ENCODE measurements around the gene AEN.

Gene AEN, protein sequence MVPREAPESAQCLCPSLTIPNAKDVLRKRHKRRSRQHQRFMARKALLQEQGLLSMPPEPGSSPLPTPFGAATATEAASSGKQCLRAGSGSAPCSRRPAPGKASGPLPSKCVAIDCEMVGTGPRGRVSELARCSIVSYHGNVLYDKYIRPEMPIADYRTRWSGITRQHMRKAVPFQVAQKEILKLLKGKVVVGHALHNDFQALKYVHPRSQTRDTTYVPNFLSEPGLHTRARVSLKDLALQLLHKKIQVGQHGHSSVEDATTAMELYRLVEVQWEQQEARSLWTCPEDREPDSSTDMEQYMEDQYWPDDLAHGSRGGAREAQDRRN

DNA sequence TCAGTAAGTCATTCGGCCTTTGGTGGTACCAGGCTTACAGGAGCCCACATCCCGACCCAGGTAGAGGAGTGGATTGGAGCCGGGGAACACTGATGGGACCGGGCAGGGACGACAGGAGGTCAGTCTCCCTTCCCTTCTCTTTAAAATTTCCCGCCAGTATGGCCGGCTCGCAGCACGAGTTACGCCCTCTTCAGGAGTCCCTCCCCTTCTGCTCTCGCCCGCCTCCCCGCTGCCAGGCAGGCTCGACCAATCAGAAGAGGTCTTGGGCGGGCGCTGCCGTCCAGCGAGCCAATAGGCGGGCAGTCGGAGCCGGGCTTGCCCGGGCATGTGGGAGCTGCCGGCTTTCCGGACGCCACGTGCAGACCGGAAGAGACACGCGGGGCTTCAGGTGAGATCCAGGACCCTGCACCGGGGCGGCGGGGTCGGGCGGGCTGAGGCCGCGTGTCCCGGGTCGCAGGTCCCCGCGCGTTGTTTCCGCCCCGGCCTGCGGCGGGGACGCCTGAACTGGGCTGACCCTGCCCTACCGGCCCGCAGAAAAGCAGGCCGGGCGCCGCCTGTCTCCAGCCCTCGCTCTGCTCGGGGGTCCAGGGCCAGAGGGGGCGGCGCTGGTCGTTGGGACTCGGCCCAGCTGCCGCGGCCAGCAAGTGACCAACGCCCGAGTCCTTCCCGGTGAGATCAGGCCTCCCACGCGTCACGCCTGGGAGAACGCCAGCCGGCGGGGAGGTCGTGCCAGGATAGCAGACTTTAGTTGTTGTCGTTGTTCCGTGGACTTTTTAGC lies at the start of gene AEN:
Gene AEN, plus strand, starts transcription at position 346 of the 778 bp plus-strand sequence. CDS start 4,870 bp downstream, outside the sequence.
- DNase-seq = peak; percentile 56 to 97 (median 92)

DNA sequence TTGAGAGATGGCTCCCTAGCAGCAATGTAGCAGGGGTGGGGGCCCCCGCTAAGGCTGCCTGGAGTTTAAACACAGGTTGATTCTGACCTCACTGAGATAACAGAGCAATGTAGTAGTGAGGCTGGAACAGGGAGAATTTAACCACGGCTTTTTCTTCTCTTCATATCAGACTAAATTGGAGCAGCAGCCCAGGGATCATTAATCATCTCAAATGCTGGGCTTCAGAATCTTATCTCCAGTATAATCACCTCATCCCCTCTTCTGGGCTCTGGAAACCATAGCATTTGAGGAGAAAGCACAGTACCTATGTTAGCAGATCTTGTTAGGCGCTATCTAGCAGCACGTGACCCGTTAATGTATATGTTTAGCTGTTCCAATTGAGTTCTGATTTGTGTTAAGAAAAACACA lies 49.3 kb upstream of the AEN start:
- DNase-seq = no peak

DNA sequence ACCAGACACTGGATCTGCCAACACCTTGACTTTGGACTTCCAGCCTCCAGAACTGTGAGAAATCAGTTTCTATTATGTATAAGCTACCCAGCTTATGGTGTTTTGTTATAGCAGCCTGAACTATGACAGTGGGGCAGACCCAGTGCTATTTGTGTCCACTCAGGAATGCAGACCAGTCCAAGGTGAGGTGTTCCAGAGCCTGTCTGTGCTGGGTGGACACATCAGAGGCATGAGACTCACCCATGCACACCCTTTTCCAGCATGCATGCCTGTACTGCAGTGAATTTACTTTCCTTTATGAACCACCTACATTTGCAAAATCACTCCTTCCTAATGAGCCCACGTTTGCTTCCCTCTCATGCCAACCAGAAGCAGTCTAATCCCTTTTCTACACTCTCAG lies 47.1 kb upstream of the AEN start:
- no peak for DNase-seq

DNA sequence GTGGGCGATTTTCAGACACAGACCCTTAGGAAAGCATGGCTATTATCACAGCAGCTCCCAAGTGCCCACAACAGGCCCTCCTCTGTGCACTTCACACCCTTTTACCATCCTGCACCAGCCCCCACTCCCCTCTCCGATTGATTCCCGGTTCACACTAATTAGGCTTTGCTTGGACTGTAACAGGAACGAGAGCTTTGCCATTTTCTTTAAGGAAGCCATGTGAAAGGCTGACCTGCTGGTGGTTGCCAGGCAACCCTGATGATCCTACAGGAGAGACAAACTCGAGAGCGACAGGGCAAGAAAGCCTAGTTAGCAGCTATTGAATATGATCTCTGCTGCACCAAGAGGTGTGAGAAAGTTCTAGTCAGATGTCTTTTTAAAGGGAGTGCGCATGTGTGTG lies 46.5 kb upstream of the AEN start:
- no peak for DNase-seq

DNA sequence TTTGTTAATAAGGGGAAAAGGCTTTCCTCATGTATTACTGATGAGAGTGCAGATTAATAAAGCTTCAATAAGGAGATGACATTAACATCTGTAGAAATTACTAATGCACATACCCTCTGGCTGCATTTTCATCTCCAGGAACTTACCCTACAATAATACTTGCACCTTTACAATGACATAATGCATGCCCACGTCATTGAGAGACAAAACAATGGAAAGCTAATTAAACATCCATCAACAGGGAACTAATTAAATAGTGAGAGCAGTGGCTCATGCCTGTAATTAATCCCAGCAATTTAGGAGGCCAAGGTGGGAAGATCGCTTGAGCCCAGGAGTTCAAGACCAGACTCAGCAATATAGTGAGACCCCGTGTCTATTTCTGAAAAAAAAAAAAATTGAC lies 41.8 kb upstream of the AEN start:
- no peak for DNase-seq

DNA sequence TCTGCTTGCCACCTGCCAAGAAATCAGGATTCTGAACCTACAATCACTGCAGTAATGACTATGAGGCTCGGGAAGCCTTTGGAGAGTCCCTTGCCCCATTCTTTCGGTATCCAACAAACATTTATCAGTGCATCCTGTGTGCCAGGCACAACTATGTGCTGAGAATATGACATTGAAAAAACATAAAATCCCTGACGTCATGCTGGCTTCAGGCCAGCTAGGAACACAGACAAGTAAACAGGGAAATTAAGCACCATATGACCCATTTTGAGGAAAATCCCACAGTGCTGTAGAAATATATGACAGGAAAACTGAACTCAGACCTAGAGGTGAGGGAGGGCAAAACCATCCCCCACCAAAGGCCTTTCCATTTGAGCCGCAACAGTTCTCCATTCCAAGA lies 40.6 kb upstream of the AEN start:
- no peak for DNase-seq

DNA sequence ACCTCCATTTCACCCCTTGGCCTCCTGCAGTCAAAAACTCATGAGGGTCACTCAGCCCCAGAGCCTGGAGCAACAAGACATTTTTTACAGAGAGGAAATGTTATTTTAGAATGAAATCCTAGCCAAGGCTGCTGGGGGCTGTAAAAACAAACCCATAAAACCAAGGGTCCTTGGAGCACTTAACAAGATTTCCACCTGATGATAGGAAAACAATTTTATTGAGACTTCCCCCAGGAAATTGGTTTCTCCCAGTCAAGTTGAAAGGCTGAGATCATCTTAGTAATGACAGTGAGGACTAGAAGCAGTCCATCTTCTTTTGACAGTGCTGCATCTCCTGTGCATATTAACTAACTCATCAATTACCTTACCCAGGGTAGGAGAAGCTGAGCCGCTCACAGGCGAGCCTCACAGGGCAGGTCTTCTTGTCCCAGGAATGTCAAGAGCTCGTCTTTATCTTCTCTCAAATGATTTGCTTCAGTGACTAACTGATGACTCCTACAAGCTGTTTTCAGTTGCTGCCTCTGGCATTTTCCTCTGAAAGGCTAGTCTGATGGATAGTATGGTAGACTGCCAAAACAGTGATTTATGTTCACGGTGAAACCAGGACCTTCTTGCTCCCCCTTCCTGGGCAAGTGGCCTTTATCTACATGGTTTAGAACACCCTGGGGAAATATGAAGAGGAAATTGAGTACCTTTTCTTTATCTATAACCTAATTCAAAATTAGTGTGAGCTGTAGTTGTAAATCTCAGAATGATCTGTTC lies 34.6 kb upstream of the AEN start:
- no peak for DNase-seq

DNA sequence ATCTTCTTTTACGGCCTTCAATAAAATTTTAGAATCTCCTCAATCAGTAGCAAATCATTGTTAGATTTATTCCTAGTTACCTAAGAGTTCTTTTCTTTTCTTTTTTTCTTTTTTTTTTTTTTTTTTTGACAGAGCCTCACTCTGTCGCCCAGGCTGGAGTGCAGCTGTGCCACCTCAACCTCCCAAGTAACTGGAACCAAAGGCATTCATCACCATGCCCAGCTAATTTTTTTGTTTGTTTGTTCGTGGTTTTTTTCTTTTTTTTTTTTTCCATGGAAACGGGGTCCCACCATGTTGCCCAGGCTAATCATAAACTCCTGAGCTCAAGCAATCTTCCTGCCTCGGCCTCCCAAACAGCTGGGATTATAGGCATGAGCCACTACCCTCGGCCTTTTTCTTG lies 30.4 kb upstream of the AEN start:
- DNase-seq = no peak

DNA sequence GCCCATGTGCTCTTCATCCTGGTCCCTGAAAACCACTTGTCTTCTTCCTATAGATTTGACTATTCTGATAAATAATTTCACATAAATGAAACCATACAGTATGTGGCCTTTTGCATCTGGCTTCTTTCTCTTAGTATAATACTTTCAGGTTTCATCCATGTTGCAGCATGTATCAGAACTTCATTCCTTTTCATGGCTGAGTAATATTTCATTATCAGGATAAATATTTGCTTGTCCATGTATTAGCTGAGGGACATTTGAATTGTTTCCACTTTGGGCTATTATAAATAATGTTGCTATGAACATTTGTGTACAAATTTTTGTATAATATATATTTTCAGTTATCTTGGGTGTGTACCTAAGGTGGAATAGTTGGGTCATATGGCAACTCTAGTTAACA lies 29.8 kb upstream of the AEN start:
- no peak for DNase-seq

DNA sequence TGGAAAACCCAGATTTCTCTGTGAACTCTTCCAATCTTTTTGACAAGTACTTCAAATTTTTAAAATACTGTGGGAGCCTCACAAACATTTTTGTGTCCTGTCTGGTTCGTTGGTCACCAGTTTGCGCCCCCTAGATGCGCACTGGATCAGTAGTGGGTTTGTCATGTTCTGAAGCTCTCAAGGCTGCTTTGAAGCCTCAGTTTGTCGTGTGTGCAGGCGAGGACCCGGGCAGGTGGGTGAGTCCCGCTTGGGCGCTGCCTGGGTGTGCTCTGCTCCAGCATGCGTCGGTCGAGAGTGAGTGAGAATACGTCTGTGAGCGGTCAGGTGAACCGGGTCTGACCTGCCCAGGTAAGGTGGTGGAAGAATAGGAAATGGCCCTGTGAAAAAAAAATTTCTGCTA lies 17.3 kb upstream of the AEN start:
- peak in 7 of 58 donors; percentile 18 to 65 (median 27) for DNase-seq

DNA sequence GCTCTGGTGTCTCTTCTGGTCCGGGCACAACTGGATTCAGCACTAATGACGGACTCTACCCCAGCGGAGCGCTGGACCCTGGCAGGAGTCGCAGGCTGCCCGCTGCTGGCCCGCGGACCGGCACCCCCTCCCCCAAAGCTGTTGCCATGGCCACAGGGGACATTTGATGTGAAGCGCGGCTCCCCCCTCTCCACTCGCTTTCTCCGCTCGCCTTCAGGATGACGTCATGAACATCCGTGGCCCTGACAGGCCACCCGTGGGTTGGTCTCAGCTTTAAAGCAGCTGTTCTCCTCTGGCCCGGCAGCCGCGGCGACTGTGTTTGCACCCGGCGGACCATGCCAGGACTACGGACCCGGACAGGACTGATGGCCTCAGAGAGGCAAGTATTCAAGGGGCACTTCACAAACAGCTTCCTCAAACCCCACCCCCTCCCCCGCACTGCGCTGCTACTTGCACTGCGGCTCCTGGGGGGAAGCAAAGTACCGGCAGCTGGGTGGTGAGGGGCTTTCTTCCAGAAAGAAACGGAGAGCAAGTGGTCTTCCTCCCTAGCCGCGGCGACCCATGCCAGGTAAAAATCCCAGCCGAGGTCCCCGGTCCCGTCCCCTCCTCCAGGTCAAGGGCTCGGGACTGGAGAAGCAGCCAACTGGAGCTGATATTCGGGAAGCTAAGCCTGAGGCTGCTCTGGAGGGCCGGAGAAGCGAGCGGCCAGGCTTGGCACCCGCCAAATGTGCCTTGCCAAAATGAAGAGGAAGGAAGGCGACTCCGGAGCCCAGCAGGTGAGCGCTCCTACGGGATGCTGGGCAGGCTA lies 16.6 kb upstream of the AEN start:
- DNase-seq = peak in 47 of 58 donors; percentile 20 to 84 (median 60)

DNA sequence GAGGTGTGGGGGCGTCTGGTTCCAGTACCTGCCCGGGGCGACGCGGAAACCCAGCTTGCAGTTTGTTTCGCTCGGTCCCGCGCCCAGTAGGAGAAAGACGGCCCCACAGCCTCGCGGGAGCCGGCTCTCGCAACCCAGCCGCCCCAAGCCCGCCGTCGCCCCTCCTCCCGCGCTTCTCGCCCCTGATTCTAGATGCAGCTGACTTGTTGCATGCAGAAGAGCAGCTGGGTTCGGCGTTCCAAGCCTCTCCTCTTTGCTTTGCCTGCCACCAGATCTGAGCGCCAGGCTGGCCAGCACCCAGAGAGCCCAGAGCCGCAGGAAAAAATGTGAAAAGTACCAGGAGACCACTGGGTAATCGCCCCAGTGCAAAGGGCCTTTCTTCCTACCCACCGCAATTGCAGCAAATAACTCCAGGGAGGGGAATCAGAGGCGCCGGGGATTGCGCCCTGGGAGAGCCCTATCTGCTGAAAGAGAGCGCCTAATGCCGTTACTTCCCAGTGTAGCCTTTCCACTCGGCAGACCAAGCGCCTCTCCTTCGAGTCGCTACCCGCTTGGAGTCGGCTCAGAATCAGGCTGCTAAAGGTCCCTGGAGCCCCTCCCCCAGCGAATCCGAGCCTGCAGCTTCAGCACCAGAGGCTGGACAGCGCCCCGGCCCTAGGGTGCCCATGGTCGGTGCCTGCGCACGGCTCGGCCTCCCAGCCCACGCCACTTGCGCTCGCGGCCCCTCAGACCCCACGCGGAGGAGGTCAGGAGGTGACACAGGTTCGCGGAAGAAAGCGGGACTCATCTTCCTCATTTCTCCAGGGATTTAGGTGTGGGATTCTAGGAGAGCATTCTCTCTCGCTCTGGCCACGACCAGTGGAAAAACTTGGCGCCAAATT lies 15.7 kb upstream of the AEN start:
- DNase-seq = peak in 29 of 58 donors; percentile 17 to 64 (median 29)

DNA sequence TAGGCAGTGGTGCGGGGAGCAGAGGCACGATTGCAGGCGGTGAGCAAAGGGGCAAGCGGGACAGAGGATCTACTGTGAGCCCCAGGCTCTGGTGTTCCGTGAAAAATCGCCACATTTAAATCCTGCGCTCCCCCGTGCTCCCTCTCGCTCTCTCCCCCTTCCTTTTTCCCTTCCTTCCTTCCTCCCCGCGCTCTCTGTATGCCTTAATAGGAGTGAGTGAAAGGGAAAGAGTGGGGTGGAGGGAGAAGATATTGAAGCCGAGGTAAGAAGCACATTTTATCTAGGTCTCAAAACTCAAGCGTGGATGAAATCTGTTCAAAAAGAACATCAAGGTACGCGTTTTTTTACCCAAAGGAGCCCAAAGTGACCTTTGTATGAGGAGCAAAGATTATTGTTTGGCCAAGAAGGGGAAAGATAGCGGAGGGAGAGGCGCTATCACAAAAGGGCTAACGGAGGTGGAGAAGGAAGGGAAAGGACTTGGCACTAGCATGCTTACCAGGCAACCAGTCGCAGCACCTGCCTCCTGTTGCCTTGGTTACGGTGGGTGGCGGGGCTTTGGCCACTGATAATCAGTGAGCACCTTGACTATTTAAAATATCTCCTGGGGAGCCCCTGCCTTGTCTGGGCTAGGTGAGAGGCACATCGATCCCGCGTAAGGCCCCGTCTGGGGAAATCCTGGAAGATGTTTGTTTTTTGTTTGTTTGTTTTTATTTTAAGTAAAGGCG lies 14.9 kb upstream of the AEN start:
- no peak for DNase-seq

DNA sequence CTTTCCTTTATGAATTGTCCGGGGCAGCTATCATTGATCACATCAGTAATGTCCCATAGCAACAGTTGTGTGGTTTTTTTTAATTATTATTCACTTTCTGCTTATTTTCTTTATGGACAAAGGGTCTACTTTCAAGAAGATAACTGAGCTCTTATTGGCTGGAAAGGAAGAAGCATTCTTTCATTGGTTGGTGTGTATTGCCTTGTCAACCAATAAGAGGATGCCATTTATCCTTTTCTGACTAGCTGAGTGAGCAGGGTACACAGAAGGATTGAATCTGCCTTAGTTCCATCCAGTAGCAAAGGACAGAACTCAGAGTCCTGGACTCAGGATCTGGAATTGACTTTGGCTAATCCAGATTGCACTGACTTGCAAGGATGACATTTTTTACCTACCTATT lies 13.2 kb upstream of the AEN start:
- DNase-seq = no peak

DNA sequence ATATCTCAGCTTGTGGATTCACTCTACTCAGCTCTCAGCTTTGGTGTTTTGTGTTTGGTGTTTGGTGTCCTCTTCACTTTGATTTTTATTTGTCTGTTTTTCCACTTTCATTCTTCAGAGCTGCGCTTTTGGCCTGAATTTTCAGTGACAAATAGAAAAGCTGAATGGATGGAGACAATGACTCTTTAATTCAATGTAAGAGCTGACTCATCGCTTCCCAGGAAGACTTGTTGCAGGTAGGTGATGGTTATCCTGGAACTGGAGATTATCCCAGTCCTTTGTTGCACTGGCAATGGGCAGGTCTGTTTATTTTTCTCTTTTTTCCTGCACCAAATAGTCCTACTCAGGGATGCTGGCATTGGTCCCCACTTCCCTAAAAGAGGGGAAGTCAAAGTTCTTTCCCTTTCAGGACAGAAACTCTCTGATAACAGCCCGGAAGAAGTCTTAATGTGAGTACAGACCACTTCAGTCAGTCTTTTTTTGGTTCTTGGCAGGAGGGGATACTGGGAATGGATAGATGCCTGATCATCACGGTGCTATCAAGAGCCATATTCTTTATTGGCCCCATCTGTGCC lies 12.4 kb upstream of the AEN start:
- no peak for DNase-seq

DNA sequence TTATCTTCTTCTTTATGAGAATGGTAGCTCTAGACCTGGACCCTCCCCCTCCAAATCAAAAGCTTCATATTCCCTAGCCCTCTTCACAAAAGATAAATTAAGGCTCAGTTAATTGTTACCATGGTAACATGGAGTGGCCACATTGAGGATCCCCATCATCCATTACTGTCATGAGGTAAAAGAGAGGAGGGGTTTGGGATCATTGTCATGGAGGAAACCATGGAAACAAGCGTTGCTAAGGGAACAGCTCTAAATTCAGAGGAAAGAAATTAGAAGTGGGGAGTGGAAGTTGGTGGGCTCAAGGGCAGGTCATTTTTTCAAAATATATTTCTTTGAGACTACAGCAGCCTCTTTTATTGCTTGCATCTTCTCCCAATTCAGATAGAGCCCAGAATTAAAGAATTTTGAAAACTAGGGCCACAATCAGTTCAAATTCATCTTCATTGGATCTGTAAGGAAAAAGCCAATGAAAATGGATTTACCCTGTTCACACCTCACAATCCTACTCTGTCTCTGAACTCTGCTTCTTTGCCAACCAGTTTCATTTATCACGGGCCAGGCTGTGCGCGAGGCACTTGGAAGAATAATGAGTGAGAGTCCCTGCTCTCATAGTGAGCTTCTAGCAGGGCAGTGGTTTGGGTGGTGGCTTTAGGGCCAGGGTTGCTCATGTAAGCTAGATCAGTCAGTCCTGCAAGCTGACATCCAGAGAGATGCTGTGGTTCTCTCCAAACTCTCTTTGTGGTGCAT lies 11.6 kb upstream of the AEN start:
- peak in 8 of 58 donors; percentile 7 to 25 (median 16) for DNase-seq

DNA sequence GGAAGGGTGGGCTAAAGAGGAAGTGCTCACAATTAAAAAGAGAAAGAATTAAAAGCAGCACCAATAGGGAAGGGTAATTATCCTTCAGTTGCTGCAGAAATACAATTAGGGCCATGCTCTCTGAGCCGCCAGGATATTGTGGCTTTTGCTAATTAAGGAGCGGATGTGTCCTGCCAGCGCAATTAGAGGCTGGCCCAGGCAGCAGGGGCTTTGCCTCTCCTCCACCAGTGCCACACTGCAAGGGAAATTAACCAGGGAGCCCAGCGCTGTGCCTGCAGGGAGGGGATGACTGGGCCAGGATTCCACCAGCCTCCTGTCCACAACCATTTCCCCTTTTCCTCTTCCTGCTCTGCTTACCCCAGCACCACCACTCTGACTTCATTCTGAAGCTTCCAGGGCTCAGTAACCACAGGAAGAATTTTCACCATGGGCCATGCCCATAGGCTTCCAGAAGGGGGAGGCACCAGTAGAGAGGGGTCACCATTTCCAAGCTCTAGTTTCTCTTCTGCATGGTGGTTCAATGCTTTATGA lies 10.4 kb upstream of the AEN start:
- peak in 12 of 58 donors; percentile 10 to 60 (median 28) for DNase-seq
